DOHH2 (cell line): ENCODE data around the gene KCTD17.

Experiments used
- EZH2phosphoT487 ChIP-seq: fragments of 200-600 bp; sonication (generic); IDR thresholded peaks from 2 replicates; pipeline ENCODE4 v1.6.1; 2017; ENCODE audit warnings: borderline replicate concordance, mild to moderate bottlenecking, antibody characterized with exemption, low read length, moderate library complexity, mixed read lengths
- TF ChIP-seq, protein P1 (sequence below): fragments of 200-600 bp; sonication (generic); IDR thresholded peaks from one replicate; pipeline ENCODE4 v1.5.1; 2014; ENCODE audit warnings: antibody characterized with exemption, mild to moderate bottlenecking, low read depth, low read length; ENCODE audit not compliant: poor library complexity, severe bottlenecking

DNA sequence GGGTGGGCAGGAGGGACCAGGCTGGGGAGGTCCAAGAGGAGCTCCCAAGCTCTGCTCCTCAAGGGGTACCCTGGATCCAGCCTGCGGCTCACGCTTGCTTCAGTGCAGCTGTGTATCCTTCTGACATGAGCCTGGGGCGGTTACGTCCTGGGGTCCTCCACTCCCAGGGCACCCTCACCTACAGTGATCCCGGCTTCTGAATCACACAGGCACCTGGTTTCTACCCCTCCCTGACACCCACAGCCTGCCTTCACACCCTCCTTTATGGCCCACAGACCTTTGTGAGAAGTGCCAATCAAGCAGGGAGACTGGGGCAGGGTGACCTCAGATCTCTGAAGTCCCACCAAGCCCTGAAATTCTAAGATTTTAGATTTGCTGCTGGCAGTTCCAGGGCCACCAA lies 30.5 kb upstream of the KCTD17 start:
- TF ChIP-seq, protein P1, sequence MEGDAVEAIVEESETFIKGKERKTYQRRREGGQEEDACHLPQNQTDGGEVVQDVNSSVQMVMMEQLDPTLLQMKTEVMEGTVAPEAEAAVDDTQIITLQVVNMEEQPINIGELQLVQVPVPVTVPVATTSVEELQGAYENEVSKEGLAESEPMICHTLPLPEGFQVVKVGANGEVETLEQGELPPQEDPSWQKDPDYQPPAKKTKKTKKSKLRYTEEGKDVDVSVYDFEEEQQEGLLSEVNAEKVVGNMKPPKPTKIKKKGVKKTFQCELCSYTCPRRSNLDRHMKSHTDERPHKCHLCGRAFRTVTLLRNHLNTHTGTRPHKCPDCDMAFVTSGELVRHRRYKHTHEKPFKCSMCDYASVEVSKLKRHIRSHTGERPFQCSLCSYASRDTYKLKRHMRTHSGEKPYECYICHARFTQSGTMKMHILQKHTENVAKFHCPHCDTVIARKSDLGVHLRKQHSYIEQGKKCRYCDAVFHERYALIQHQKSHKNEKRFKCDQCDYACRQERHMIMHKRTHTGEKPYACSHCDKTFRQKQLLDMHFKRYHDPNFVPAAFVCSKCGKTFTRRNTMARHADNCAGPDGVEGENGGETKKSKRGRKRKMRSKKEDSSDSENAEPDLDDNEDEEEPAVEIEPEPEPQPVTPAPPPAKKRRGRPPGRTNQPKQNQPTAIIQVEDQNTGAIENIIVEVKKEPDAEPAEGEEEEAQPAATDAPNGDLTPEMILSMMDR, result no peak
- no peak for TF ChIP-seq EZH2phosphoT487
